HFFc6 (cell line): Measurements from ENCODE around the gene PDE2A. TPM values are rescaled to one million over a fixed set of nuclear protein-coding genes. Genes with fewer than 3 reads are reported as not detected.

ENCODE experiments used
- DNase-seq: peaks from one replicate; pipeline ENCODE4 v3.0.0-alpha.2; 2018
- H3K27ac Mint-ChIP-seq: 2 replicates; pipeline ENCODE4 v1.8.0; 2020; ENCODE audit warnings: mild to moderate bottlenecking, mixed read lengths
- H3K27me3 Mint-ChIP-seq: 2 replicates; pipeline ENCODE4 v1.8.0; 2021; ENCODE audit warnings: mild to moderate bottlenecking, moderate library complexity, mixed read lengths; ENCODE audit not compliant: insufficient read depth
- H3K36me3 Mint-ChIP-seq: 2 replicates; pipeline ENCODE4 v1.8.0; 2021; ENCODE audit warnings: low read depth, mixed read lengths
- H3K4me1 Mint-ChIP-seq: 2 replicates; pipeline ENCODE4 v1.8.0; 2020; ENCODE audit warnings: low read depth, mixed read lengths
- H3K4me3 Mint-ChIP-seq: 2 replicates; pipeline ENCODE4 v1.8.0; 2020; ENCODE audit warnings: mild to moderate bottlenecking, moderate library complexity, mixed read lengths
- H3K9me3 Mint-ChIP-seq: 2 replicates; pipeline ENCODE4 v1.8.0; 2020; ENCODE audit warnings: mild to moderate bottlenecking, mixed read lengths
- total RNA-seq, 6 experiments: library from RNA; stranded (reverse); fragmentation: NEBNext Ultra II Directional; extraction: Animal tissue kit (Norgen Biotek cat#: 25700); gene quantifications; 2 replicates in 1 of 6; 3 replicates in 5 of 6; pipeline ENCODE4 v1.2.3, GENCODE V29; 2021
- TF ChIP-seq, protein P1 (sequence below): fragments of 200-600 bp; sonication (generic); IDR thresholded peaks from 2 replicates; pipeline ENCODE4 v1.5.0; 2021; ENCODE audit warnings: antibody characterized with exemption, mild to moderate bottlenecking

Gene PDE2A
- total RNA-seq, 6 experiments from 2014 or later, result 0.07 to 0.57 (median 0.40) TPM

DNA sequence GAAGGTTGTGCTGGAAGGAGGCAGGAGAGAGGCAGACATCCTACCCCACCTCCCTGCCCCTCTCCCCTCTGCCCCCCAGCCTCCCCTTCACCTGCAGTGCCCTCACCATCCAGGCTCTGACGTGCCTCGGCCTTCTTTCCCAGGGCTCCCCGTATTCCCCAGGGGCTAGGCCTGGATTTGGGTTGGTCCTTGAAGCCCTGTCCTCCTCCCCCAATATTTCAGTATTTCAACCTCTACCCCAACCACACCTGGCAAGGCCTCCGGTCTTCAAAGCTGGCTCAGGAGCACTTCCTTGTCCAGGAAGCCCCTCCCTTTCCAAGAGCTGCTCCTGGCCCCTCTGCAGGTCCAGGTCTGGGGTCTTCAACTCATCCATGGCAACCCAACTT is 8.6 kb upstream of the PDE2A start:
- Mint-ChIP-seq H3K27ac (no peak overlapping the region), H3K36me3 (no peaks in the 10 kb centered on the region; the same call in 1 of the 2 replicates), H3K4me3 (no peak overlapping the region), H3K9me3 (no peaks in the 10 kb centered on the region), H3K4me1 (peaks cover 16% of the 10 kb centered on the region), H3K27me3 (peaks cover 27% of the 10 kb centered on the region)
- no peak for DNase-seq
- TF ChIP-seq, protein P1, sequence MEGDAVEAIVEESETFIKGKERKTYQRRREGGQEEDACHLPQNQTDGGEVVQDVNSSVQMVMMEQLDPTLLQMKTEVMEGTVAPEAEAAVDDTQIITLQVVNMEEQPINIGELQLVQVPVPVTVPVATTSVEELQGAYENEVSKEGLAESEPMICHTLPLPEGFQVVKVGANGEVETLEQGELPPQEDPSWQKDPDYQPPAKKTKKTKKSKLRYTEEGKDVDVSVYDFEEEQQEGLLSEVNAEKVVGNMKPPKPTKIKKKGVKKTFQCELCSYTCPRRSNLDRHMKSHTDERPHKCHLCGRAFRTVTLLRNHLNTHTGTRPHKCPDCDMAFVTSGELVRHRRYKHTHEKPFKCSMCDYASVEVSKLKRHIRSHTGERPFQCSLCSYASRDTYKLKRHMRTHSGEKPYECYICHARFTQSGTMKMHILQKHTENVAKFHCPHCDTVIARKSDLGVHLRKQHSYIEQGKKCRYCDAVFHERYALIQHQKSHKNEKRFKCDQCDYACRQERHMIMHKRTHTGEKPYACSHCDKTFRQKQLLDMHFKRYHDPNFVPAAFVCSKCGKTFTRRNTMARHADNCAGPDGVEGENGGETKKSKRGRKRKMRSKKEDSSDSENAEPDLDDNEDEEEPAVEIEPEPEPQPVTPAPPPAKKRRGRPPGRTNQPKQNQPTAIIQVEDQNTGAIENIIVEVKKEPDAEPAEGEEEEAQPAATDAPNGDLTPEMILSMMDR, result no peak

DNA sequence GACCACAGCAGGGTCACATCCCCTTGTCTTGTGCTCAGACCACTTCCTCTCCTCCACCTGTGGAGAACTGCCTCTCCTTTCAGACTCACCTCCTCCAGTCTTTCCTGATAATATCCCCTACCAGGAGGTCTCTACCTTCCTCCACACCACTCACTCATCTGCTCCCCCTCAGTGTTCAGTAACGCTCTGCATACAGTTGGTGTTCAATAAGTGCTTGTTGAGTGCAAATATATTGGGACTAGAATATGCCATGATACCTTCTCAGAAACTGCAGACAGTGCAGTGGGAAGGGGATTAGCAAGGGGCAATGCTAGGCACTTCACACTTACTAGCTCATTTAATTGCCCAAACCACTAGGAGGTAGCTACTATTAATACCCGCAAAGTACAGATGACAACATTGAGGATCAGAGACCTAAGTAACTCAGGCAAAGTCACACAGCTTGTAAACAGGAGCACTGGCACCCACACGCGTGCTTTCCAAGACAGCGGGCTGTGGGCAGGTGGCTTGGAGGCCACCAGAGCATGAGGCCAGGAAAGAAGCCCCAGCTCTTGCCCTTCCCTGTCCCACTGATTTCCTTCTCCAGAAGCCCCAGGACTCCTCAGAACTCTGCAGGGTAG is 8.1 kb upstream of the PDE2A start:
- Mint-ChIP-seq H3K27me3 (peaks cover 32% of the 10 kb centered on the region), H3K4me1 (peaks cover 16% of the 10 kb centered on the region), H3K27ac (no peak overlapping the region), H3K9me3 (no peaks in the 10 kb centered on the region), H3K36me3 (no peaks in the 10 kb centered on the region; the same call in 1 of the 2 replicates), H3K4me3 (no peak overlapping the region)
- no peak for DNase-seq
- TF ChIP-seq, protein P1, result no peak

DNA sequence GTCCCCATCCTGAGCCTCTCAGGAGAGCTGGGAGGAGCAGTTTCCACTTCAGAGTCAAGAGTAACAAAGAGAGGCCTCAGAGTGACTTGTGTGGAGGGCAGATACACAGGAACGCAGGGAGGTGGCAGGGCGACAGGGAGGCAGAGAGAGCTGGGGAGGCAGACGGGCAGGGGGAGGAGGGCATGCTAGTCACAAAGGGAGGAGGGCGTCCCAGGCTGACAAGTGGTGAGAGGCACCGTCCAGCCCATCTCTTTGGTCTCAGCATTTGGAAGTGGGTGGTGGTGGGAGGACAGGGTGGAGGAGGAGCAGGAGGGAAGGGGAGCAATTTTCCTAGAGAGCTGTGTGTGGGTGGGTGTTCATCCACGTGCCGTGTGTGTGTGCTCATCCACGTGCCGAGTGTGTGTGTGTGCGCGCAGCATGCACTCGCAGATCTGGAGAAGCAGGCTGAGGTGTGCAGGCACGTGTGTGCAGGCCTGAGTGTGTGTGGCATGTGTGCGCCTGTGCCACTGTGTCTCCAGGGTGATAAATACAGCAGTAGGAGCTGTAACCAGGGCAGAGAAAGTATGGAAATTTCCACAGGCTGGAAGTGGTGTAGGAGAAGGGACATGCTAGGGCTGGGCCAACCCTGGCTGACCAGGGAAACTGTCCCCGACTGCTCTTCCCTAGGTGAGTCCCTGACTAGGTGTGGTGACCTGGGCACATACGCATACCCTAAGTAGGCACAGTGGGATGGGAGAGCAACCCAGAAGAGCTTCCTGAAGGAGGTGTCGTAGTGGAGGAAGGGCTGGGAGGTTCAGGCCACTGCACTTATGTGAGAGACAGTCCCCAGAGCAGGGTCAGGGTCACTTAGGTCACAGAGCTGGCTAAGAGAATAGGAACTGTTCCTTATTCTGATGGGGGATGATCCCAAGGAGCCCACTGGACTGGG is 7.3 kb upstream of the PDE2A start:
- H3K9me3 Mint-ChIP-seq, result no peaks in the 10 kb centered on the region
- H3K27me3 Mint-ChIP-seq, result peaks cover 41% of the 10 kb centered on the region
- H3K36me3 Mint-ChIP-seq, result no peaks in the 10 kb centered on the region; the same call in 1 of the 2 replicates
- peaks cover 9% of the 10 kb centered on the region for H3K4me1 Mint-ChIP-seq
- DNase-seq, result no peak
- TF ChIP-seq, protein P1, result no peak
- H3K27ac Mint-ChIP-seq, result no peak overlapping the region
- H3K4me3 Mint-ChIP-seq, result no peak overlapping the region

DNA sequence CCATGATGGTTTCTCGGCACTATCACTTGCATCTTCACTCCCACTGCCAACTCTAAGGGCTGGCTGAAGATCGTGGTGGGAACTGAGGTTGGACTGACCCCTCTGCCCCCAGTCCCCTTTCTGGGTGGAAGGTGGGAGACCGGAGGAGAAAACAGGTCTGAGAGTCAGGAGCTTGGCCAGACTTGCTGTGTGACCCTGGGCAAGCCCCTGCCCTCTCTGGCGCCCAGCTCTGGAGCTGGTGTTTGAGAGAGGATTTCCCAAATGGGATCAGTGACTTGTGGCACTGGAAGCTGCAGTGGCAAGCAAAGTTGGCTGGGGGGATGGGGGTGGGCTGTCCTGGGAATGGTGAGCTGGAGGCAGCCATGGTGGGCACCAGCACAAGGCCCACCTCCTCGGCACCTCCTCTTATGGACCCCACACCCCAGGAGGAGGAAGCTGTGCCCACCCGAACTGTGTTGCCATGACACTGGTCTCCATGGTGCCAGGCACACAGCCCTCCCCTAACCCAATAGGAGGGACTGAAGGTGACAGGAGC is 6.5 kb upstream of the PDE2A start:
- H3K27ac Mint-ChIP-seq, result no peak overlapping the region
- TF ChIP-seq, protein P1, result no peak
- H3K9me3 Mint-ChIP-seq, result no peaks in the 10 kb centered on the region
- H3K4me3 Mint-ChIP-seq, result no peak overlapping the region
- DNase-seq, result no peak
- peaks cover 6% of the 10 kb centered on the region for H3K4me1 Mint-ChIP-seq
- peaks cover 42% of the 10 kb centered on the region for H3K27me3 Mint-ChIP-seq
- no peaks in the 10 kb centered on the region; the same call in 1 of the 2 replicates for H3K36me3 Mint-ChIP-seq

DNA sequence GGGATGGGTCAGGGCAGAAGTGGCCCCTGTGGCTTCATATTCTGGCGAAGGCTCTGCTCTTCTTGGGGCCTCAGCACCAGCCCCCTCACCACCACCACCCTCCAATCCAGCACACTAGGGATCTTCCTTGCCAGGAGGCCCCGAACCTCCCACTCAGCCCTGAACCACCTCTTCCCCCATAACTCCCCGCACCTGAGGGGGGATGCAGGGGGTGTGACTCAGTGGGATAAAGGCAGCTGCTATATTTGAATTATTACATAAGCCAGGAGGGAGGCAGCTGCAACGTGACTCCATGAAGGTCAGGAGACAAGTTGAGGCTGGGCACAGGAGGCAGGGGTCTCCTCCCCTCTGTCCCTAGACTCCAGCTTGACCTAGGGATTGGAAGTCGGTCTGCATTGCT is 5.6 kb upstream of the PDE2A start:
- Mint-ChIP-seq H3K4me1 (peaks cover 5% of the 10 kb centered on the region), H3K4me3 (no peak overlapping the region), H3K36me3 (no peaks in the 10 kb centered on the region; the same call in 1 of the 2 replicates), H3K27ac (no peak overlapping the region), H3K27me3 (peaks cover 49% of the 10 kb centered on the region), H3K9me3 (no peaks in the 10 kb centered on the region)
- DNase-seq, result no peak
- TF ChIP-seq, protein P1, result no peak
